NCI-H510A treated with DMSO at 0.1 percent for 48 hours (cell line): ENCODE measurements around the gene DDIT3.

Experiments
- DNase-seq: peaks from one replicate; lab custom pipeline; 2025; lab: John Stamatoyannopoulos, UW

DDIT3 gene

GRCh38 chr12:57467212-57467874, 53.0 kb downstream of the DDIT3 start:
- DNase-seq, result no peak
